BE2C (cell line): Measurements from ENCODE around the gene TNS3.

ENCODE experiments used
- DNase-seq: peaks from one replicate; pipeline ENCODE4 v3.0.0-alpha.2; 2020
- H3K27me3 ChIP-seq: fragments of 250-450 bp; sonication (Bioruptor Pico); 2 replicates; pipeline ENCODE4 v1.5.1; 2020; ENCODE audit warnings: mild to moderate bottlenecking
- H3K36me3 ChIP-seq: fragments of 250-450 bp; sonication (Bioruptor Pico); 2 replicates; pipeline ENCODE4 v1.5.1; 2020; ENCODE audit warnings: mild to moderate bottlenecking
- H3K4me1 ChIP-seq: fragments of 250-450 bp; sonication (Bioruptor Pico); 2 replicates; pipeline ENCODE4 v1.5.1; 2020
- H3K4me3 ChIP-seq: 2 replicates; pipeline ENCODE4 v1.5.1; 2011; ENCODE audit warnings: low read depth, low read length
- H3K9me3 ChIP-seq: fragments of 250-450 bp; sonication (Bioruptor Pico); 2 replicates; pipeline ENCODE4 v1.5.1; 2020
- TF ChIP-seq, protein P1 (sequence below): IDR thresholded peaks from 2 replicates; pipeline ENCODE4 v1.5.1; 2012; ENCODE audit warnings: mild to moderate bottlenecking, low read depth, low read length

The TNS3 gene

DNA sequence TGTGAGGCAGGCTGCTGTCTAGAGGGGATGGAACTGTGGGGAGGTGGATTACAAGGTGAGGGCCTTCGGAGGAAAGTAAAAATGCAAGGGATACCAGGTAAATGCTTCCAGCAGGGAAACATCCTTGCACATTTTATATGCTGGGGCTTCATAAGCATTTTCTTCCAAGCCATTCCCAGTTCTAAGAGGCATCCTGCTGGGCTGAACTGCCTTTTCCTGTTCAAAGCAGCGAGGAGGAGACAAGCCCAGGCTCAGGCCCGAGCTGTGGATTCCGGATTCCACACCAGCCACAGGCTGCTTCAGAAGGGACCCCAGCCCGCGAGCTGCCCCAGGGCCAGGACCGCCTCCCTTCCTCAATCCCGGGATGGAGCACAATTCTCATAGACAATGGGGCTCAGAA is 249.7 kb downstream of the TNS3 start:
- peaks cover 12% of the 10 kb centered on the region for H3K4me1 ChIP-seq
- TF ChIP-seq, protein P1, sequence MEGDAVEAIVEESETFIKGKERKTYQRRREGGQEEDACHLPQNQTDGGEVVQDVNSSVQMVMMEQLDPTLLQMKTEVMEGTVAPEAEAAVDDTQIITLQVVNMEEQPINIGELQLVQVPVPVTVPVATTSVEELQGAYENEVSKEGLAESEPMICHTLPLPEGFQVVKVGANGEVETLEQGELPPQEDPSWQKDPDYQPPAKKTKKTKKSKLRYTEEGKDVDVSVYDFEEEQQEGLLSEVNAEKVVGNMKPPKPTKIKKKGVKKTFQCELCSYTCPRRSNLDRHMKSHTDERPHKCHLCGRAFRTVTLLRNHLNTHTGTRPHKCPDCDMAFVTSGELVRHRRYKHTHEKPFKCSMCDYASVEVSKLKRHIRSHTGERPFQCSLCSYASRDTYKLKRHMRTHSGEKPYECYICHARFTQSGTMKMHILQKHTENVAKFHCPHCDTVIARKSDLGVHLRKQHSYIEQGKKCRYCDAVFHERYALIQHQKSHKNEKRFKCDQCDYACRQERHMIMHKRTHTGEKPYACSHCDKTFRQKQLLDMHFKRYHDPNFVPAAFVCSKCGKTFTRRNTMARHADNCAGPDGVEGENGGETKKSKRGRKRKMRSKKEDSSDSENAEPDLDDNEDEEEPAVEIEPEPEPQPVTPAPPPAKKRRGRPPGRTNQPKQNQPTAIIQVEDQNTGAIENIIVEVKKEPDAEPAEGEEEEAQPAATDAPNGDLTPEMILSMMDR: no peak
- no peaks in the 10 kb centered on the region for H3K36me3 ChIP-seq
- no peak overlapping the region for H3K4me3 ChIP-seq
- DNase-seq: no peak
- H3K9me3 ChIP-seq: no peaks in the 10 kb centered on the region
- H3K27me3 ChIP-seq: no peaks in the 10 kb centered on the region

GRCh38 chr7:47331179-47331565 is 250.7 kb downstream of the TNS3 start:
- no peak for DNase-seq
- Histone ChIP-seq H3K36me3 (no peaks in the 10 kb centered on the region), H3K27me3 (no peaks in the 10 kb centered on the region), H3K4me1 (peaks cover 12% of the 10 kb centered on the region), H3K4me3 (no peak overlapping the region), H3K9me3 (no peaks in the 10 kb centered on the region)
- TF ChIP-seq, protein P1: no peak

- Histone ChIP-seq H3K4me3 (no peak overlapping the region), H3K36me3 (no peaks in the 10 kb centered on the region), H3K4me1 (peaks cover 12% of the 10 kb centered on the region), H3K9me3 (no peaks in the 10 kb centered on the region), H3K27me3 (no peaks in the 10 kb centered on the region)
- TF ChIP-seq, protein P1: no peak
- no peak for DNase-seq
These were observed 251.2 kb downstream of the TNS3 start for GRCh38 chr7:47330561-47331178.

- Histone ChIP-seq H3K36me3 (no peaks in the 10 kb centered on the region), H3K4me1 (peaks cover 12% of the 10 kb centered on the region), H3K9me3 (no peaks in the 10 kb centered on the region)
These were observed 251.9 kb downstream of the TNS3 start for GRCh38 chr7:47330026-47330425.

DNA sequence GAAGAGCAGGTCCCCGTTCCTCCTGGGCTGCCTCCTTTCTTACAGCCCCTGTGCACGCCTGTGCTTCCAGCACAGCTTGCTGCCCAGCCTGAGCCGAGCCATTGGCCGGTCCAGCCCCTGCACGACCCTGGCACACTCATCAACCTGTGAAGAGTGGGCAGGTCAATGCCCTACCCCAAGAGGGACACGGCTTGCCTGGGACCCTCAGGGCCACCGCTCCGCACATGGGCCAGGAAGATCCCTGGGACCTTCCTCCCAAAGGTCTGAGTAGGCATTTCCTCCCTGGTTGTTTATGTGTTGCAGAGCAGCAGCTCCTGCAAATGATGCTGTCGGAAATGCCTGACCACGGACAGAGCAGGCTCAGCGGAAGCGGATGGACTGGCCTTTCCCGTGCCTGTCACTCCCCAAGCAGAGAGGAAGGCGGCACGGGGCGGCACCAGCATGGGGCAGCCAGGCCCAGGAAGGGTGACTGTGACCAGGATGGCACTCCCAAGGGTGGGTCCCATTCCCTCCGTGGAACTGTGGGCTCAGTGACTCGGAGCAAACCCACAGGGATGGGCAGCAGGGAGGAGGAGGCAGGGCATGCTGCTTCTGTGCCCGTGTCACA is 252.5 kb downstream of the TNS3 start:
- TF ChIP-seq, protein P1: no peak
- Histone ChIP-seq H3K36me3 (no peaks in the 10 kb centered on the region), H3K4me3 (no peak overlapping the region), H3K9me3 (no peaks in the 10 kb centered on the region), H3K27me3 (no peaks in the 10 kb centered on the region), H3K4me1 (peaks cover 12% of the 10 kb centered on the region)
- DNase-seq: no peak

More at GRCh38 chr7:47330026-47330425, 251.9 kb downstream of the TNS3 start:
- Histone ChIP-seq H3K4me3 (no peak overlapping the region), H3K27me3 (no peaks in the 10 kb centered on the region)
- DNase-seq: no peak
- TF ChIP-seq, protein P1: no peak
